Measurements from ENCODE around the gene CLEC16A.

The CLEC16A gene

GRCh38 chr16:11084876-11085485 is 140.6 kb downstream of the CLEC16A start:
- TF ChIP-seq TAF1 (IDR thresholded peaks at IDR 0.05; ENCODE audit: low read depth, low read length) (no peak), POLR2AphosphoS5 (IDR thresholded peaks at IDR 0.05; ENCODE audit: low read depth, low read length) (no peak), PAX5 (IDR thresholded peaks at IDR 0.05; ENCODE audit: insufficient read depth, low read length, severe bottlenecking) (no peak)

GRCh38 chr16:11085916-11086315 is 141.6 kb downstream of the CLEC16A start:
- TF ChIP-seq TAF1 (IDR thresholded peaks at IDR 0.05; ENCODE audit: low read depth, low read length) (no peak), PAX5 (IDR thresholded peaks at IDR 0.05; ENCODE audit: insufficient read depth, low read length, severe bottlenecking) (no peak), POU2F2 (IDR thresholded peaks at IDR 0.05; ENCODE audit: low read depth, low read length) (no peak), SPI1 (IDR thresholded peaks at IDR 0.05; ENCODE audit: low read depth, low read length) (no peak), POLR2A (IDR thresholded peaks at IDR 0.05; ENCODE audit: low read depth, low read length) (no peak), POLR2AphosphoS5 (IDR thresholded peaks at IDR 0.05; ENCODE audit: low read depth, low read length) (no peak)
- DNase-seq (ENCODE audit: insufficient read length, low spot score) (no peak), FAIRE-seq (no peak)

More at GRCh38 chr16:11084876-11085485, 140.6 kb downstream of the CLEC16A start:
- FAIRE-seq (no peak), DNase-seq (ENCODE audit: insufficient read length, low spot score) (no peak)

GRCh38 chr16:11087691-11088073 is 143.3 kb downstream of the CLEC16A start:
- DNase-seq (ENCODE audit: insufficient read length, low spot score) (no peak), FAIRE-seq (peak; percentile 71)
- TF ChIP-seq POU2F2 (IDR thresholded peaks at IDR 0.05; ENCODE audit: low read depth, low read length): no peak
- TF ChIP-seq SPI1 (IDR thresholded peaks at IDR 0.05; ENCODE audit: low read depth, low read length): peak; percentile 17; the same call in 1 of the 2 replicates

- DNase-seq (ENCODE audit: insufficient read length, low spot score) (no peak), FAIRE-seq (peak; percentile 33)
- TF ChIP-seq POLR2A (IDR thresholded peaks at IDR 0.05; ENCODE audit: low read depth, low read length) (no peak), POU2F2 (IDR thresholded peaks at IDR 0.05; ENCODE audit: low read depth, low read length) (0 out of 2 replicates have a peak, but pooled peaks have one; percentile 19)
Observed at GRCh38 chr16:11088074-11088730, 143.8 kb downstream of the CLEC16A start.

- TF ChIP-seq POLR2AphosphoS5 (IDR thresholded peaks at IDR 0.05; ENCODE audit: low read depth, low read length): no peak
- DNase-seq (ENCODE audit: insufficient read length, low spot score): no peak
- FAIRE-seq: no peak
Observed at GRCh38 chr16:11088831-11089230, 144.5 kb downstream of the CLEC16A start.

GRCh38 chr16:11089504-11090124 is 145.2 kb downstream of the CLEC16A start:
- DNase-seq (ENCODE audit: insufficient read length, low spot score) (no peak), FAIRE-seq (no peak)
- TF ChIP-seq POLR2A (IDR thresholded peaks at IDR 0.05; ENCODE audit: low read depth, low read length): no peak

- TF ChIP-seq SPI1 (IDR thresholded peaks at IDR 0.05; ENCODE audit: low read depth, low read length) (no peak), PAX5 (IDR thresholded peaks at IDR 0.05; ENCODE audit: insufficient read depth, low read length, severe bottlenecking) (no peak), POLR2A (IDR thresholded peaks at IDR 0.05; ENCODE audit: low read depth, low read length) (no peak), POU2F2 (IDR thresholded peaks at IDR 0.05; ENCODE audit: low read depth, low read length) (no peak), TAF1 (IDR thresholded peaks at IDR 0.05; ENCODE audit: low read depth, low read length) (no peak), POLR2AphosphoS5 (IDR thresholded peaks at IDR 0.05; ENCODE audit: low read depth, low read length) (no peak)
- no peak for DNase-seq (ENCODE audit: insufficient read length, low spot score)
- no peak for FAIRE-seq
Observed at GRCh38 chr16:11090232-11090631, 145.9 kb downstream of the CLEC16A start.

GRCh38 chr16:11091021-11091785 is 146.8 kb downstream of the CLEC16A start:
- TF ChIP-seq TAF1 (IDR thresholded peaks at IDR 0.05; ENCODE audit: low read depth, low read length) (no peak), PAX5 (IDR thresholded peaks at IDR 0.05; ENCODE audit: insufficient read depth, low read length, severe bottlenecking) (no peak), POU2F2 (IDR thresholded peaks at IDR 0.05; ENCODE audit: low read depth, low read length) (no peak), POLR2AphosphoS5 (IDR thresholded peaks at IDR 0.05; ENCODE audit: low read depth, low read length) (no peak), SPI1 (IDR thresholded peaks at IDR 0.05; ENCODE audit: low read depth, low read length) (no peak), POLR2A (IDR thresholded peaks at IDR 0.05; ENCODE audit: low read depth, low read length) (no peak)
- FAIRE-seq (no peak), DNase-seq (ENCODE audit: insufficient read length, low spot score) (no peak)

- DNase-seq (ENCODE audit: insufficient read length, low spot score) (no peak), FAIRE-seq (peak; percentile 63)
- no peak for TF ChIP-seq POU2F2 (IDR thresholded peaks at IDR 0.05; ENCODE audit: low read depth, low read length)
- no peak for TF ChIP-seq SPI1 (IDR thresholded peaks at IDR 0.05; ENCODE audit: low read depth, low read length)
- no peak for TF ChIP-seq POLR2AphosphoS5 (IDR thresholded peaks at IDR 0.05; ENCODE audit: low read depth, low read length)
- no peak for TF ChIP-seq PAX5 (IDR thresholded peaks at IDR 0.05; ENCODE audit: insufficient read depth, low read length, severe bottlenecking)
- no peak for TF ChIP-seq POLR2A (IDR thresholded peaks at IDR 0.05; ENCODE audit: low read depth, low read length)
- no peak for TF ChIP-seq TAF1 (IDR thresholded peaks at IDR 0.05; ENCODE audit: low read depth, low read length)
Observed at GRCh38 chr16:11092788-11093571, 148.6 kb downstream of the CLEC16A start.

Measured in GM12891 (cell line).